ENCODE results near the gene SLC27A5. TPM values are rescaled to one million over a fixed set of nuclear protein-coding genes. Genes with fewer than 3 reads are reported as not detected.

The SLC27A5 gene
- total and polyA plus RNA-seq, 9 of the 15 experiments (the other 6 are each of a cell fraction or from before 2014, with no cell fraction given): 42.2 to 318 (median 64.7) TPM

DNA sequence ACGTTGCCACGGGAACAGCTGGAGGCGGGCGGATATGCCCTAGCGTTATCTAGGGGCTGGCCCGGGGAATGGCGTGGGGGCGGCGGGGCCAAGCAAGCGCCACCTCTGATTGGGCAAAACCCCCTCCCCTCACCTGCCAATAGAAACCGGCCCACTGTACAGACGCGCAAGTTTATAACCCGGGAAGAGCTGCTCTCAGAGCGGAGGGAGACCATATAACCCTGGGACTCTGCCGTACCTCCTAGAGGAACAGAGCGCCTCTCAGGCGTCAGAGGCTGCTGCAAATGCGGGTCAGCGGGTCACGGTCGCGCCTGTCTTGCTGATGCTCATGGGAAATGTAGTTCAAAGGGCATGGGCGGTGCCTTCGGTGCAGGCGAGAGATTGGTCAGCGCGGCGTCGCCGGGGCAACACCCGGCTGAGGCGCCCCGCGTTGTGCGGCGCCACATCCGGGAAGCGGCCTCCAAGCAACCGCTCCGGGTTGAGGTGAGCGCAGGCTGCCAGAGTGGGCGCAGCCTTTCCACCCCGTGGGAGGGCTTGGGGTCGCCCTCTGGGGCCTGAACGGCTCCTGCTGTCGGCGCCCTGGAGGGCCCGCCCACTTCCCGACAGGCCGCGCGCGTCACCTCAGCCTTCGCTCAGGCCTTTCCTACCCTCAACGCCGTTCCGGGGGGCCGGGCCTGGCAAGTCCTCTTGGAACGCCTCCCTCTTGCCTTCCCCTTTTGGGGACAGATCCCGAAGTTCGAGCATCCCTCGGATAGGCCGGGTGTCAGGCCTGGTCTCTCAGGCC lies 35.9 kb downstream of the SLC27A5 start, which contains the start of gene ZNF446 (continued):
- TF ChIP-seq, protein P1, sequence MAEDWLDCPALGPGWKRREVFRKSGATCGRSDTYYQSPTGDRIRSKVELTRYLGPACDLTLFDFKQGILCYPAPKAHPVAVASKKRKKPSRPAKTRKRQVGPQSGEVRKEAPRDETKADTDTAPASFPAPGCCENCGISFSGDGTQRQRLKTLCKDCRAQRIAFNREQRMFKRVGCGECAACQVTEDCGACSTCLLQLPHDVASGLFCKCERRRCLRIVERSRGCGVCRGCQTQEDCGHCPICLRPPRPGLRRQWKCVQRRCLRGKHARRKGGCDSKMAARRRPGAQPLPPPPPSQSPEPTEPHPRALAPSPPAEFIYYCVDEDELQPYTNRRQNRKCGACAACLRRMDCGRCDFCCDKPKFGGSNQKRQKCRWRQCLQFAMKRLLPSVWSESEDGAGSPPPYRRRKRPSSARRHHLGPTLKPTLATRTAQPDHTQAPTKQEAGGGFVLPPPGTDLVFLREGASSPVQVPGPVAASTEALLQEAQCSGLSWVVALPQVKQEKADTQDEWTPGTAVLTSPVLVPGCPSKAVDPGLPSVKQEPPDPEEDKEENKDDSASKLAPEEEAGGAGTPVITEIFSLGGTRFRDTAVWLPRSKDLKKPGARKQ (CRISPR knock-in tag; IDR thresholded peaks at IDR 0.05): no peak
- TF ChIP-seq ZNF75A (CRISPR knock-in tag; IDR thresholded peaks at IDR 0.05): no peak
- TF ChIP-seq BHLHE40 (IDR thresholded peaks at IDR 0.05; ENCODE audit: low read length): peak; percentile 60
- TF ChIP-seq TCF7L2 (IDR thresholded peaks at IDR 0.05; ENCODE audit: low read depth, low read length): no peak
- TF ChIP-seq ETV5 (CRISPR knock-in tag; IDR thresholded peaks at IDR 0.05; ENCODE audit: low read depth): no peak; the same call in 1 of the 2 replicates
- no peak for TF ChIP-seq SREBF2 (CRISPR knock-in tag; IDR thresholded peaks at IDR 0.05)
- no peak for TF ChIP-seq SRF (CRISPR knock-in tag; IDR thresholded peaks at IDR 0.05)
- TF ChIP-seq ZKSCAN1 (IDR thresholded peaks at IDR 0.05; ENCODE audit: low read depth, low read length): 0 out of 2 replicates have a peak, but pooled peaks have one; percentile 11
- TF ChIP-seq ZNF324 (CRISPR knock-in tag; IDR thresholded peaks at IDR 0.05): no peak
- TF ChIP-seq ATF4 (CRISPR knock-in tag; IDR thresholded peaks at IDR 0.05): no peak
- TF ChIP-seq PATZ1 (CRISPR knock-in tag; IDR thresholded peaks at IDR 0.05; ENCODE audit: borderline replicate concordance): no peak; the same call in 1 of the 2 replicates
- TF ChIP-seq ELF2 (CRISPR knock-in tag; IDR thresholded peaks at IDR 0.05): peak; percentile 75; the same call in 1 of the 2 replicates
- no peak for TF ChIP-seq CREBBP (IDR thresholded peaks at IDR 0.05; ENCODE audit: low read depth, low read length)
- peak; percentile 69; the same call in 1 of the 2 replicates for TF ChIP-seq KLF13 (tag; IDR thresholded peaks at IDR 0.05; ENCODE audit: borderline replicate concordance, low read depth)
- no peak for TF ChIP-seq ZBTB5 (IDR thresholded peaks at IDR 0.05)
- peak; percentile 86 for TF ChIP-seq BMI1 (IDR thresholded peaks at IDR 0.05; ENCODE audit: low read length)
- TF ChIP-seq CREB3 (tag; conservative IDR thresholded peaks at IDR 0.05; ENCODE audit: low read depth): no peak
- TF ChIP-seq CBX5 (IDR thresholded peaks at IDR 0.05; ENCODE audit: borderline replicate concordance, low read depth): no peak
- peak; percentile 92 for TF ChIP-seq RBM22 (IDR thresholded peaks at IDR 0.05; ENCODE audit: low read depth, low read length, poor library complexity, severe bottlenecking)

All from K562 (cell line).